Neuron (in vitro differentiated cells): ENCODE measurements around the gene SIRT4.
A peak's percentile ranks its signal among the peaks of the same experiment; 100 is the strongest.
"Not testable (repeated sequence)": the region's sequence is repeated elsewhere in the genome, so short reads cannot be mapped to it uniquely, and the experiment has no call there.

ENCODE experiments used
- H2AFZ ChIP-seq: one replicate; pipeline ENCODE4 v1.6.1; 2013; ENCODE audit warnings: low read depth, mild to moderate bottlenecking, inconsistent platforms, low read length, moderate library complexity
- H3K27me3 ChIP-seq: one replicate; pipeline ENCODE4 v1.6.1; 2013; ENCODE audit warnings: low read length; ENCODE audit not compliant: insufficient read depth
- H3K36me3 ChIP-seq: one replicate; pipeline ENCODE4 v1.6.1; 2013; ENCODE audit warnings: low read length; ENCODE audit not compliant: insufficient read depth
- H3K4me1 ChIP-seq: one replicate; pipeline ENCODE4 v1.6.1; 2013; ENCODE audit warnings: low read length; ENCODE audit not compliant: insufficient read depth
- H3K4me3 ChIP-seq: 2 replicates; pipeline ENCODE4 v1.5.1; 2013; ENCODE audit warnings: mild to moderate bottlenecking, low read length, moderate library complexity
- H3K9me3 ChIP-seq: one replicate; pipeline ENCODE4 v1.6.1; 2013; ENCODE audit warnings: low read length

SIRT4 gene

GRCh38 chr12:120301962-120302815 is at the start of gene SIRT4:
TSS of gene SIRT4 (plus strand) at chr12:120302321. CDS start at chr12:120303562, 1,241 bp downstream.
- peak within 1 kb of the TSS; percentile 58 for H2AFZ ChIP-seq
- H3K36me3 ChIP-seq: no peaks in the 10 kb centered on the region
- no peaks in the 10 kb centered on the region for H3K4me1 ChIP-seq
- H3K4me3 ChIP-seq: peak within 1 kb of the TSS; percentile 66
- H3K27me3 ChIP-seq: no peaks in the 10 kb centered on the region
- no peaks in the 10 kb centered on the region for H3K9me3 ChIP-seq

GRCh38 chr12:120253313-120253712 is 48.8 kb upstream of the SIRT4 start:
- not testable (repeated sequence) for H3K36me3 ChIP-seq, H3K27me3 ChIP-seq, H3K4me3 ChIP-seq, H2AFZ ChIP-seq, H3K4me1 ChIP-seq, H3K9me3 ChIP-seq

- no peaks in the 10 kb centered on the region for H3K9me3 ChIP-seq
- no peak overlapping the region for H3K4me3 ChIP-seq
- H3K4me1 ChIP-seq: no peaks in the 10 kb centered on the region
- H3K36me3 ChIP-seq: peaks cover 6% of the 10 kb centered on the region
- H3K27me3 ChIP-seq: no peaks in the 10 kb centered on the region
- no peak overlapping the region for H2AFZ ChIP-seq
Observed at GRCh38 chr12:120254809-120255208, 47.3 kb upstream of the SIRT4 start.

GRCh38 chr12:120257041-120257821 is 44.9 kb upstream of the SIRT4 start:
- Histone ChIP-seq H3K36me3 (peaks cover 6% of the 10 kb centered on the region), H3K4me3 (no peak overlapping the region), H3K9me3 (no peaks in the 10 kb centered on the region), H3K4me1 (no peaks in the 10 kb centered on the region), H3K27me3 (no peaks in the 10 kb centered on the region), H2AFZ (no peak overlapping the region)

- H3K36me3 ChIP-seq: peaks cover 6% of the 10 kb centered on the region
- H3K4me1 ChIP-seq: peaks cover 3% of the 10 kb centered on the region
- H3K9me3 ChIP-seq: no peaks in the 10 kb centered on the region
- H3K27me3 ChIP-seq: no peaks in the 10 kb centered on the region
- H3K4me3 ChIP-seq: no peak overlapping the region
- no peak overlapping the region for H2AFZ ChIP-seq
Observed at GRCh38 chr12:120258323-120258896, 43.7 kb upstream of the SIRT4 start.

- Histone ChIP-seq H2AFZ (no peak overlapping the region), H3K9me3 (no peaks in the 10 kb centered on the region), H3K4me1 (peaks cover 15% of the 10 kb centered on the region), H3K27me3 (no peaks in the 10 kb centered on the region), H3K36me3 (peaks cover 4% of the 10 kb centered on the region), H3K4me3 (no peak overlapping the region)
Observed at GRCh38 chr12:120259418-120260202, 42.5 kb upstream of the SIRT4 start.

GRCh38 chr12:120260607-120261006 is 41.5 kb upstream of the SIRT4 start:
- no peak overlapping the region for H2AFZ ChIP-seq
- H3K4me1 ChIP-seq: peaks cover 19% of the 10 kb centered on the region
- no peaks in the 10 kb centered on the region for H3K36me3 ChIP-seq
- H3K27me3 ChIP-seq: no peaks in the 10 kb centered on the region
- no peaks in the 10 kb centered on the region for H3K9me3 ChIP-seq
- H3K4me3 ChIP-seq: no peak overlapping the region

- Histone ChIP-seq H2AFZ (no peak overlapping the region), H3K9me3 (no peaks in the 10 kb centered on the region), H3K36me3 (no peaks in the 10 kb centered on the region), H3K4me3 (no peak overlapping the region), H3K27me3 (no peaks in the 10 kb centered on the region), H3K4me1 (peaks cover 19% of the 10 kb centered on the region)
Observed at GRCh38 chr12:120261951-120262851, 39.9 kb upstream of the SIRT4 start.

GRCh38 chr12:120262852-120263747 is 39.0 kb upstream of the SIRT4 start:
- Histone ChIP-seq H3K4me3 (no peak overlapping the region), H2AFZ (no peak overlapping the region), H3K27me3 (no peaks in the 10 kb centered on the region), H3K4me1 (peaks cover 19% of the 10 kb centered on the region), H3K9me3 (no peaks in the 10 kb centered on the region), H3K36me3 (no peaks in the 10 kb centered on the region)

GRCh38 chr12:120263748-120264085 is 38.4 kb upstream of the SIRT4 start:
- no peaks in the 10 kb centered on the region for H3K9me3 ChIP-seq
- H3K27me3 ChIP-seq: no peaks in the 10 kb centered on the region
- no peaks in the 10 kb centered on the region for H3K36me3 ChIP-seq
- H2AFZ ChIP-seq: no peak overlapping the region
- no peak overlapping the region for H3K4me3 ChIP-seq
- peaks cover 19% of the 10 kb centered on the region for H3K4me1 ChIP-seq

GRCh38 chr12:120264086-120264903 is 37.8 kb upstream of the SIRT4 start:
- no peak overlapping the region for H2AFZ ChIP-seq
- no peaks in the 10 kb centered on the region for H3K27me3 ChIP-seq
- H3K4me3 ChIP-seq: peak overlapping the region; percentile 89
- H3K9me3 ChIP-seq: no peaks in the 10 kb centered on the region
- H3K36me3 ChIP-seq: no peaks in the 10 kb centered on the region
- peaks cover 19% of the 10 kb centered on the region for H3K4me1 ChIP-seq
